NCI-H446 treated with DMSO at 0.1 percent for 48 hours (cell line): ENCODE measurements around the gene HLA-DRB1.
"Not testable (repeated sequence)": the region's sequence is repeated elsewhere in the genome, so short reads cannot be mapped to it uniquely, and the experiment has no call there.

Experiments used
- DNase-seq: peaks from one replicate; lab custom pipeline; 2025; lab: John Stamatoyannopoulos, UW

The HLA-DRB1 gene

DNA sequence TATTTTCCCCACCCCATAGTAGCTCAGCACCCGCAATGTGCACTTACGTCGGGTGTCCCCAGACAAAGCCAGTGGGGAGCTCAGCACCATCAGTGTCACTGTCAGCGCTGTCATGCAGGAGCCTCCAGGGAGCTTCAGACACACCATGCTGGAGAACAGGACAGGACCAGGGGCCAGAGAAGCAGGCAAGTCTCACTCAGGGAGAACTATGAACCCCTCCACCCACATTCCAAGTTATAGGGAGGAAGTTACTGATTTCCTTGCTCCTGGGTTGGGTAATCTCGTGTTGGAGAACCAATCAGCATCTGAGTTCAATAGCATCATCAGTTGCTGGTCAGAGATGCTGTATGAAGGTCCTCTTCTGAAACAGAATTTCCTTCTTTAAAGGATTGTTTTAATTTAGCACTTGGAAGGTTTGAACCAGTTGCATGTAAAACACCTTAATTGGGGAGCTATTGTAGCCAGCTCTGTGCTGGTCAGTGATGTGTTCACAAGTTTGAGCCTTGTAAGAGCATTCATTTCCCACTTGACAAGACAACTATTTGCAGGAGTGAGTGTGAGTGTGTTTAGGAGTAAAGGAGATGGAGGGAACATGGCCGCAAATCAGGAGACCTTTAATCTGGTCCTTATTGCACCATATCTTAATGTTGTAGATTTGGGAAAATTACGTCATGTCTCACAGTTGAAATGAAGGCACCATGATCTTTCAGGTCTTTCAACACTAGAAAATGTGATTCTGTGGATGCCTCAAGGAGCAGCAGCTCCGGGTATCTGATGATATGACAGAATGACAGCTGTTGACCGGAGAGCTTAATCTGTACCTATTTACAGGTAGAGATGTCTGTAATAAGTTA is at the start of gene HLA-DRB1:
TSS of gene HLA-DRB1 (minus strand) at position 253 of the 854 bp plus-strand sequence. CDS start at position 147, 106 bp downstream.
- DNase-seq = no peak

DNA sequence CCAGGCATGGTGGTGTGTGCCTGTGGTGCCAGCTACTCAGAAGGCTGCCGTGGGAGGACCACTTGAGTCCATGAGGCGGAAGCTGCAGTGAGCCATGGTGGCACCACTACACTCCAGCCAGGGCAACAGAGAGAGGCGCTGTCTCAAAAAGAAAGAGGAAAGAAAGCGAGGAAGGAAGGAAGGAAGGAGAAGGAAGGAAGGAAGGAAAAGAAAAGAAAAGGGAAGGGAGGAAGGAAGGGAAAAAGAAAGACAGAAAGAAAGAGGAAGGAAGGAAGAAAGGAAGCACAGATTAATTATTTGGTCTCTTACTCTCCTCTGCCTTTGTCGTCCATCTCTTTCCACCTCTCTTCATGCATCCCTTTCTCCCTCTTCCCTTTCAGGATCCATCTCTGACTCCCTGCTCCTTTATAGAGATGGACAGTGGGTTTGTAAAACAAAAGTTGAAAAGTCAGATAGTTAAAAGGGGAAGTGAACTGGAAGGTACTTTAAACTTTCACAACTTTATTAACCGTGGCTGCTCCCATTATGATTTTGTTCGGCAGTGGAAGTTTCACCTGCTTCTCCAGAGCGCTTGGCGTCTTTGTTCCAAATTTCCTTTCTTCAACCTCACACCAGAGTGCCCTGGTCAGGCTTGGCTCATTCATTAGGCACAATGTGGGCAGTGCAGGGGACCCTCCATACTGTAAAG is 49.0 kb upstream of the HLA-DRB1 start:
- DNase-seq = no peak

DNA sequence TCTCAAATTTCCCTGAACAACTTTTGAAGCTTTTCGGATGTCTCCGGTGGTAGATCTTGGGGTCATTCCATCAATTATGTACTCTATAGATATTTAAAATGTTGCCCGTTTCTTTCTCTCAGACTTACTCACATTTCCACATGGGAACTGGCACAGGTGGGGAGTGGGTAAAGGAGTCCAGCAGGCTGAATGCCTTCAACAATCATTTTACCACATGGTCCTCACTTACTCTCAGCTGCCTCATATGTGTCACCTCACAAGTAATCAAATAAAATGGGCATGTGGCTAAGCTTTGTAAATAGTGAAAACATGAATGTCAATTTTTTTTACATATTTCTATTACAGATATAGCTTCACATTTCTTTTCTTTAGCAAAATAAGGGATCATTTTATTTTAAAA is 48.2 kb upstream of the HLA-DRB1 start:
- DNase-seq = no peak

GRCh38 chr6:32637219-32637880 is 47.7 kb upstream of the HLA-DRB1 start, which contains the start of gene HLA-DQA1:
Gene HLA-DQA1, plus strand, starts transcription at chr6:32637406. Its CDS starts 53 bp downstream, at chr6:32637459.
- DNase-seq = no peak

DNA sequence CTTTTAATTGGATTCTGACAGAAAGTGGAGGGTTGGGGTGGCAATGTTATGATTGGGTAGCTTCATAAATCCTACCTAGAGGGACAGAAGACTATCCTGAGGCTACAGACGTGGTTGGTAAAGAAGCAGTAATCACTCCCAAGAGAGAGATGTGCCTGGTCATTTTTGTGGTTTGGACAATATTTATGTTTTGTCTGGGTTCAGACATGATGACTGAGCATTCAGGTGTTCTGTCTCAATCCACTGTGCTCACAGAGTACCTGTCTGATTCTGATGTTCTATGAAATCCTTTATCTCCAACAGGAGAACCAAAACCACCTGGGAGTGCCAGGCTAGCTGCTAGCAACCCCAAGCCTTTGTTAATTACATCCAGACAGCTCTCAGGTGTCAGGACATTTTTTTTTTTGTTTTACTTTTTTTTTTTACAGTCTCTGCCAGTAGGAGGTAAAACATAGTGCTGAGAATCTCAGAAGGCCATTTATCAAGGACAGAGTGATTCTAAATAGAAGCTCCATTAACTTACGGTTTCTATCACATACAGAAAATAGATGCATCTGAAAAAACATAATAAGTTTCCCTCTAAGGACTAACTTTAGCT is 46.0 kb upstream of the HLA-DRB1 start:
- DNase-seq = no peak

GRCh38 chr6:32629793-32630192 is 40.1 kb upstream of the HLA-DRB1 start:
- DNase-seq = not testable (repeated sequence)

DNA sequence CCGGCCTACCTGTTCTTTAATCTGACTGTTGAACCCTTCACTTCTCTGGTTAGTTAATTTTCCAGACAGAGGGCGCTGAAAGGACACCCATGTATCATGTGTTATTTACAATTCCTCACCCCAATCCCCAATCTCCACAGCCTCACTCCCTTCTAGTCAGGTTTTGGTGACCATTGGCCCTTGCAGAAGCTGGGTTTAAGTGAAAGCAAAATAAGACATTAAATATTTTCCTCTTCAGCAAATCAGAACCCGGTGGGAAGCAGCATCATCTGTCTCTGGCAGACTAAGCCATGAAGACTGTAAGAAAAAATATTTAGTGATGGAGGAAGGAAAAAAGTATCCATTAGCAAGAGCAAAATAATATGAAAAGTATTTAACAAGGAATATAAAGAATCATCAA is 38.2 kb upstream of the HLA-DRB1 start:
- DNase-seq = no peak

DNA sequence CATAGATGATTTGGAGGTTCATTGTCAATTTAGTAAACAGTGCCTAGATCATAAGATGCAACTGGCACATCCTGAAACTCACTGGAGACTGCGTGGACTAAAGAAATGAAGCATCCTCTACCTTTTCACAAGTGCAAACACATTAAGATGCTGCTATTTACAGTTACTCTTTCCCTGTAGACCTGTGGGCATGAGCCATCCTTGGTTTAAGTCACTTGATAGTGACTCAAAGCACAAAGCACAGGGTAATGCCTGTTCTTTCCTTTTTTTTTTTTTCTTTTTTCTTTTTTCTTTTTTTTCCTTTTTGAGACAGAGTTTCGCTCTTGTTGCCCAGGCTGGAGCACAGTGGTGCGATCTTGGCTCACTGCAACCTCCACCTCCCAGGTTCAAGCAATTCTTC is 37.6 kb upstream of the HLA-DRB1 start:
- no peak for DNase-seq

GRCh38 chr6:32625137-32625536 is 35.5 kb upstream of the HLA-DRB1 start:
- DNase-seq = no peak

GRCh38 chr6:32624565-32624964 is 34.9 kb upstream of the HLA-DRB1 start:
- no peak for DNase-seq

DNA sequence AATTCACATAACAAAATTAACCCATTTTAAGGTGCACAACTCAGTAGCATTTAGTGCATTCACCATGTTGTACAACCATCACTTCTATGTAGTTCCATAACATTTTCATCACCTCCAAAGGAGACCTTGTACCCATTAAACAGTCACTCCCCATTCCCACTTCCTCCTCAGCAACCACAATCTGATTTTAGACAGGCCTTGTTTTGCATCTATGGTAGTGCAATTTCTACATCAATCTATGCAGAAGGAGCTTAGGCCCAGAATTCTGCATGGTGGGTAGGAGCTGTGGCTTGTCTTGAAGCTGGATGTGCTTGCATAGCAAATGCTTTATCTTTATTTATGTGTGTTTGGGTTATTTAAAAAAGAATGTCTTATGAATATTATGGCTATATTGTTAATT is 34.0 kb upstream of the HLA-DRB1 start:
- no peak for DNase-seq

GRCh38 chr6:32622545-32623401 is 33.1 kb upstream of the HLA-DRB1 start:
- no peak for DNase-seq

GRCh38 chr6:32621372-32621771 is 31.7 kb upstream of the HLA-DRB1 start:
- no peak for DNase-seq

- no peak for DNase-seq
Measured at GRCh38 chr6:32617751-32618150, 28.1 kb upstream of the HLA-DRB1 start.

DNA sequence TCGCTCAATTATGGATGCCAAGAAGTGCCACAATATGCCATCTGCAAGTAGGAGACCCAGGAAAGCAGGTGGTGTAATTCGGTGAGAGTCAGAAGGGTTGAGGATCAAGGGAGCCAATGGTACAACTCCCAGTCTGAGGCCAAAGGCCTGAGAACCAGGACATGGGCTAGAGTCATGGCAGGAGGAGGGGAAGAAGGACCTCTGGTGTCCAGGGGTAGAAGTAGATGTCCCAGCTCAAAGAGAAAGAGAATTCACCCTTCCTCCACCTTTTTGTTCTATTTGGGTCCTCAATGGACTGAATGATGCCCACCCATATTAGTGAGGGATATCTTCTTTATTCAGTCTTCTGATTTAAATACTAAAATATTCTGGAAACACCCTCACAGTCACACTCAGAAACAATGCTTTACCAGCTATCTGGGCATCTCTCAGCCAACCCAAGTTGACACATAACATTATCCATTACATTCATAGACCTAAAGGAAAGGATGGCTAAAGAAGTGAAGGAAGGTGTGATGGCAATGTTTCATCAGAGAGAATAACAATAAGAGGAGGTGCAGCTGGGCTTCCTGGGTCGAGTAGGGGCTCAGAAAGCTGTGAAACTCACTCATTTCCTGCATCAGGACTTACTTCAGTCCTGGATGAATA is 26.4 kb upstream of the HLA-DRB1 start:
- DNase-seq = no peak

- DNase-seq = no peak
Measured at GRCh38 chr6:32614366-32615081, 24.9 kb upstream of the HLA-DRB1 start.

DNA sequence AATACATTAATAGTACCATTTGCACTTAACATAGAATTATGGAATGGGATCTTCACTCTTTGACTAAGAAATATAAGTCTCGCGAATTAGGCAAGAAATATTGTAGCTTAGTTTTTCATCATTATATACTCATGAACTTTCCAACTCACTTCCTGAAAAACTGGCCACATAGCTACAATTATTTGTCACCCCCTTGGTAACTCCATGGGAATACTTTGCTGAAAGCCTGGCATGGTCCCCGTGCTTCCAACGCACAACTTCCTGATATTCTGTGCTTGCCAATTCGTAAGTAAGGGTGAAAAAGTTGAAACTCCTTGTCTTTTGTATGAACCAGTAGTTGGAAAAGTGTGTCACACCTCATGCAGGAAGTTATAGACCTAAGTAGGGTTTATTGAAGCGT is 23.8 kb upstream of the HLA-DRB1 start:
- DNase-seq = no peak

DNA sequence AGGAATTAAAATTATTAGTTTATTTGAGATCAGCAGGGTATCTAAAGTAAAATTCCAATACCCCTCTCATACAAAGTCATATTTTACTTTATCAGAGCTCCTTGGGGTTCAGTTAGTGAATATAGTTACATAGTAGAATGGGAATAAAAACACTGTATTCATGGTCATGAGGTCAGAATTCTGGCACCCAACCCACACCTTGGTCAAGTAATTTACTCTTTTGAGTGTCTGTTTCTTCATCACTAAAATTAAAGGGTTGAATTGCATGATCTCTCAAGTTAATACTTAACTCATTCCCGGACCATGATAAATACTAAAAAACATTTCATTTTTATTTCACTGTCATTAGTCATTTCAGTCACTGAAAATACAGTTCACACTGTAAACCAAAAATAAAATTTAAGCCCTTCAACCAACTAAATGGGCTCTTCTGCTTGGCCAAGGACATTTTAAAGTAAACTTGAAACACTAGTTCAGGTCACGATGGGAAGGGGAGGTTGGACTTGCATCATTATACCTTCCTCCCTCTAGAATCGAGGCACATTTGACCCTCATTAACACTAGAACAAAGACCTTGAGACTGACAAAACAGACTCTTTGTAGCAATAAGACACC is 21.1 kb upstream of the HLA-DRB1 start:
- no peak for DNase-seq

GRCh38 chr6:32609731-32610640 is 20.3 kb upstream of the HLA-DRB1 start:
- peak; percentile 58 for DNase-seq
